Testis (tissue), 2 donors: Measurements from ENCODE around the gene KLHL25.

Source experiments
- CTCF ChIP-seq, 3 experiments: fragments of 450-650 bp in 2 of 3; fragments of 200-600 bp in 1 of 3; sonication (generic) in 1 of 3; IDR thresholded peaks; one replicate each; pipeline ENCODE4 v1.5.1; 2016 to 2019; ENCODE audit warnings: antibody characterized with exemption in 3 of 3, mild to moderate bottlenecking in 2 of 3, moderate library complexity in 1 of 3
- POLR2A ChIP-seq: fragments of 450-650 bp; IDR thresholded peaks from one replicate; pipeline ENCODE4 v1.6.1; 2017; ENCODE audit warnings: antibody characterized with exemption, mild to moderate bottlenecking, moderate library complexity

GRCh38 chr15:85838655-85839054 is 43.9 kb upstream of the KLHL25 start:
- TF ChIP-seq CTCF (IDR thresholded peaks at IDR 0.05) (no peak), POLR2A (no peak)
